SK-N-MC (cell line): ENCODE results near the gene DNHD1.

ENCODE experiments used
- DNase-seq: peaks from one replicate; pipeline ENCODE4 v3.0.0-alpha.2; 2011; ENCODE audit warnings: low read depth, low spot score
- H3K27ac ChIP-seq: fragments of 200-600 bp; sonication (generic); 2 replicates; pipeline ENCODE4 v1.5.1; 2016; ENCODE audit warnings: mixed run types
- H3K36me3 ChIP-seq: fragments of 200-600 bp; sonication (generic); 2 replicates; pipeline ENCODE4 v1.6.1; 2017; ENCODE audit warnings: antibody characterized with exemption, low read length, mixed read lengths; ENCODE audit not compliant: insufficient read depth
- H3K4me3 ChIP-seq: fragments of 200-600 bp; sonication (generic); 2 replicates; pipeline ENCODE4 v1.5.1; 2016
- H3K9ac ChIP-seq: fragments of 200-600 bp; sonication (generic); 2 replicates; pipeline ENCODE4 v1.8.0; 2017; ENCODE audit warnings: mixed run types, mixed read lengths; ENCODE audit not compliant: insufficient read length
- H3K9me3 ChIP-seq: fragments of 200-600 bp; sonication (generic); 2 replicates; pipeline ENCODE4 v1.6.1; 2017; ENCODE audit warnings: low read depth, mild to moderate bottlenecking, antibody characterized with exemption, low read length, moderate library complexity, mixed read lengths
- EZH2 ChIP-seq: fragments of 200-600 bp; sonication (generic); IDR thresholded peaks from one replicate; pipeline ENCODE4 v1.6.1; 2017; ENCODE audit warnings: antibody characterized with exemption
- FOXP2 ChIP-seq: optimal IDR thresholded peaks from 2 replicates; pipeline ENCODE3; 2011; ENCODE audit warnings: mild to moderate bottlenecking, moderate library complexity; ENCODE audit not compliant: insufficient read depth; ENCODE audit errors: extremely low read length, control extremely low read depth
- POLR2AphosphoS5 ChIP-seq: IDR thresholded peaks from 2 replicates; pipeline ENCODE4 v1.6.1; 2012; ENCODE audit warnings: mild to moderate bottlenecking, low read depth, low read length, borderline replicate concordance

Gene DNHD1

DNA sequence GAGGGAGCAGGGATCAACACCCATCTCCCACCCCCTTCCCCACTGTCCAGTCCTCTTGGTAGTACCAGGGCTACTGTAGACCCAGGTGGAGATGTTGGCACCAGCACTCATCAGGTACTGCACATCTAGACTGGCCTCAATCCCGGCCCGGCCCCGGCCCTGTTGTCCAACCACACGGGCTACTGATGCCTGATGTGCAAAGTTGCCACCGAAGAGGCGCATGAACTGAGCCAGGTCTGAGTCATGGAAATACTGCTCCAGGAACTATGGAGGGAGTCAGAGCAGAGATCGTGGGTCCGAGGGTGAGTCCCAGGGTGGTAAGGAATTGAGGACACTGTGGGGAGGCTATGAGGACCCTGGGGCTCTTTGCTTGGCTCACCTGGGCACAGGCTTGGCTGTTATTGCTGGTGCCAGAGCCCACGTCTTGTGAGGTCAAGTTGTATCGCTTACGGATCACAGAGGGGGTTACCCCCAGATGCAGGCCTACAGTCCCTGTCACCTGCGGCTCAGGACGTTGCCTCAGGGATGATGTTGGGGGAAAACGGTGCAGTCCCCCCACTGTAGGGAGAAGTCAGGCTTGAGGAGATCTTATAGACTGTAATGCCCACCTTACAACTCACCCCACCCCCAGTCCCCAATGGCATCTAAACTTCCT, 119.6 kb downstream of the DNHD1 start:
- Histone ChIP-seq H3K36me3 (no peaks in the 10 kb centered on the region), H3K9ac (no peak overlapping the region), H3K27ac (no peak overlapping the region), H3K9me3 (no peaks in the 10 kb centered on the region), H3K4me3 (no peak overlapping the region)
- TF ChIP-seq EZH2, result no peak
- no peak for TF ChIP-seq FOXP2
- TF ChIP-seq POLR2AphosphoS5, result no peak
- DNase-seq, result no peak

DNA sequence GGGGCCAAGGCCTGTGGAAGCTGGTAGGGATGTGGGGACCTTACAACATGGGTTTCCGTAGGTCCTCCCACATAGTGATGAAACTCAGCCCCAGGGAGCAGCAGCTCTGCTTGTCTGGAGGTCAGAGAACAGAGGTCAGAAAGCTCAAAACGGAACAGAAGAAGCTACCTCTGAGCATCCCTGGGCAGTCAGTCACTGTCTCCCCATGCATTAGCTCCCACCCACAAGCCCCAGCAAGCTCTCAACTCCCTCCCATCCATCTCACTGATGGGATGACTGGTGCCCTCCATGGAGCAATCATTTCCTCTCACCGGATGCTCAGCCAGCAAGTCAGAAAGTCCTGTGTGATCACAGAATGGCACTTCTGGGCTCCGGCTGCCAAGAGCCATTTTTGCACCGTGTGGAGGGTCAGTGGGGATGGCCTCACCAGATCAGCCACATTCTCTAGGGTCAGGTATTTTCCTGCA, 120.3 kb downstream of the DNHD1 start:
- no peak for DNase-seq
- H3K27ac ChIP-seq, result no peak overlapping the region
- H3K4me3 ChIP-seq, result no peak overlapping the region
- no peaks in the 10 kb centered on the region for H3K9me3 ChIP-seq
- H3K36me3 ChIP-seq, result no peaks in the 10 kb centered on the region
- no peak for TF ChIP-seq POLR2AphosphoS5
- TF ChIP-seq FOXP2, result no peak
- no peak for TF ChIP-seq EZH2
- no peak overlapping the region for H3K9ac ChIP-seq

DNA sequence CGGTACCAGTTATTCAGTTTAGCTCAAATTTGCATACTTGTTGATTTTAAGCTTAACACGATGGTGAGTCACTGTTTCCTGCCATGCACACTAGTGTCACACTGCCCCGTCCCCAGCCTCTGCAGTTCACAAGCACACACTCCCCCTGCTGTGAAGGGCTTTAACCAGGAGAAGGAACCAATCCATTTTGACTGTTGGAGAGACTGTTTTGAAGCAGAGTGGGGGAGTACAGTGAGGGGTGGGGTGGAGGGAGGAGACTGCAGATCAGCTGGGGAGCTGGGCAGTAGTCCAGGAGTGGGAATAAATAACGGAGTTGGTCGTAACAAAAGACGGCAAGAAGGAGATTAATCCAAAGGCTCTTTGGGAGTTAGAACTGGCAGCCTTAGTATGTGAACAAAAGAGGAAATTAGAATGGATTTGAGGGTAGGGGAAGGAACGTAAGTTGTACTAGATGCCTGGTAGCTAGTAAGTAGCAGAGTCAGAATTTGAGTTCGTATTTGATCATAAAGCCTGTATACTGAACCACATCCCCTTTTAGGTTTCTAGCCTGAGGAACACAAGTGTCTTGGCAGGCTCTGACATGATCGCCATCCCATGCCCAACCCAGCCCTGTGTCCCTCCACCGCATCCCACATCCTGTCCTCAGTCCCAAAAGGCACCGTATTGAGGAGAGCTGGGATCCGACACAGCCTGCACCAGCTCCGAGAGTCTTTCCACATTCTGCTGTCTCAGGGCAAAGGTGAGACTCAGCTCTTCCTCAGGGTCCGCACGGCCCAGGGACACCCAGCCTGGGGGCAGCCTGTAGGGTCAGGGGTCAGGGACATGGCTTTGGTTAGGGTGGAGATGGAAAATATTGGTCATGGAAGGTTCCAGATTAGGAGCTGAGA, 121.3 kb downstream of the DNHD1 start:
- Histone ChIP-seq H3K36me3 (no peaks in the 10 kb centered on the region; the same call in 1 of the 2 replicates), H3K27ac (0 out of 2 replicates have a peak overlapping the region, but pooled peaks have one; percentile 19), H3K9ac (peak overlapping the region; percentile 79), H3K4me3 (peak overlapping the region; percentile 87), H3K9me3 (no peaks in the 10 kb centered on the region)
- no peak for DNase-seq
- TF ChIP-seq EZH2, result no peak
- no peak for TF ChIP-seq POLR2AphosphoS5
- TF ChIP-seq FOXP2, result no peak

DNA sequence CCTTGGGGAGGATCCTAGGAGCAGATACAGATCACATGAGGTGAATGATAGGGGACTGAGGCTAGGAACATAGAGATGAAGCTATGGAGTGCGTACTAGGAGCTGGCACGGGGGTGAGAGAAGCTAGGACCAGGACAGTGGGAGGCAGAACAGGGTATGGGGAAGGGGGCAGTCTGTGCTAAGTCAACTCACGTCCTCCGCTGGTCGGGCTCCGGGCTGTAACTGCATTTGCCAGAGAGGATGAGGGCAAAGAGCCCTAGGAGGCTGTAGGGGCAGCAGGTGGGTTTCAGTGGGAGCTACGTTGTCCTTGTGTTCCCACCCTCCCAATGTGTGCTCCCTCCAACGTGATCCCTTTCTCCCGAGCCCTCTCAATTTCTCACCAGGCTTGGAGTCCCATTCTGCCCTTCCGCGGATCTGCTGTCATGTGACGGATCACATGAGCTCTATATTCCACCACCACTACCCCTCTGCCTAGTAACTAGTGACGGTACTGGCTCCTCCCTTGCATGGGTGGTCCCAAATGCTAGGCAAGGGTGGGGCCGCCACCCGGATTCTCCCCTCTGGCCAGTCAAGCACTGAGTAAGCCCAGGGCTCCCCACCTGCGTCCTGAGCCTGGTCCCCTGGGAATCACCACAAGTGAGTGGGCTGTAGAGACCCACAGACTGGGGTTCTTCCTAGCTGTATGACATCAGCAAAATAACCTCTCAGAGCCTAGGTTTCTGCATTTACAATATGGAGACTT, 122.1 kb downstream of the DNHD1 start, which contains the start of gene TPP1:
TSS of gene TPP1 (minus strand) at position 419 of the 742 bp plus-strand sequence. CDS start at position 397, 22 bp downstream.
- H3K27ac ChIP-seq, result peak within 1 kb of the TSS; percentile 70

DNA sequence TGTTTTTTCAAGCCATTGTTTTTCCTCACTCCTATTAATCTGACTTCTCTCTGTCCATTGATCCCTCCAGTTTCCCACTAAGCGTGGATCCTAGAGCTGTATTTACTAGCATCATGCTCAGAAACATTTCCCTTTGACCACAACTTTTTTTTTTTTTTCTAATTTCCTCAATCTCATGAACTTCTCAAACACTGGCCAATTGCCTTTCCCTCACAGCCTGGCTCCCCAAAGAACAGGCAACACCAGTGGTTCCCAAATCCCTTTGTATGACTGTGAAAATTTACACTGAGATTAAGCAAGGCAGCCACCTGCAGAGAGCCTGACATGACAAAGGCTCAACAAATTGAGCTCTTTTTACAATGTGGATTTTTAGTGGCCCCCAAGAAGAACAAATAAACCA, 123.6 kb downstream of the DNHD1 start:
- Histone ChIP-seq H3K27ac (peak overlapping the region; percentile 70; the same call in 1 of the 2 replicates), H3K9ac (no peak overlapping the region), H3K9me3 (no peaks in the 10 kb centered on the region), H3K4me3 (no peak overlapping the region), H3K36me3 (peaks cover 19% of the 10 kb centered on the region; the same call in 1 of the 2 replicates)
- no peak for TF ChIP-seq FOXP2
- no peak for TF ChIP-seq EZH2
- no peak for TF ChIP-seq POLR2AphosphoS5
- DNase-seq, result no peak

More for the DNA sequence above, 122.1 kb downstream of the DNHD1 start, which contains the start of gene TPP1:
- peak within 1 kb of the TSS; percentile 79 for H3K9ac ChIP-seq
- H3K36me3 ChIP-seq, result peaks cover 5% of the 10 kb centered on the region; the same call in 1 of the 2 replicates
- H3K9me3 ChIP-seq, result no peaks in the 10 kb centered on the region
- peak within 1 kb of the TSS; percentile 87 for H3K4me3 ChIP-seq
- no peak for TF ChIP-seq EZH2
- peak; percentile 74 for TF ChIP-seq POLR2AphosphoS5
- TF ChIP-seq FOXP2, result peak; percentile 49
- peak; percentile 81 for DNase-seq
